Activated CD8-positive, alpha-beta memory T cell treated with anti-CD3 and anti-CD28 coated beads, Interleukin-2, amount 10 ng/mL, durations not matched to agents 7 days and 5 days (primary cell): ENCODE measurements around the gene MAGEF1. TPM values are rescaled to one million over a fixed set of nuclear protein-coding genes. Genes with fewer than 3 reads are reported as not detected.

Experiments used
- ATAC-seq: fragments of 150-1000 bp; cut with Tn5 transposase; one replicate; pipeline ENCODE4 v1.10.0; 2021; ENCODE audit warnings: moderate library complexity
- CTCF ChIA-PET: fragments of 350-600 bp; sonication (Branson Sonifier 250); formaldehyde crosslinking; loops from one replicate; lab custom pipeline; 2021; ENCODE audit warnings: antibody characterized with exemption; lab: Charles Lee
- DNase-seq: peaks from one replicate; pipeline ENCODE4 v3.0.0-alpha.2; 2020
- H3K27ac Mint-ChIP-seq: one replicate; pipeline ENCODE4 v1.8.0; 2021; ENCODE audit warnings: mild to moderate bottlenecking, mixed read lengths
- H3K27me3 Mint-ChIP-seq: one replicate; pipeline ENCODE4 v1.8.0; 2021; ENCODE audit warnings: mixed read lengths
- H3K36me3 Mint-ChIP-seq: one replicate; pipeline ENCODE4 v1.8.0; 2021; ENCODE audit warnings: mild to moderate bottlenecking, mixed read lengths
- H3K4me1 Mint-ChIP-seq: one replicate; pipeline ENCODE4 v1.8.0; 2021; ENCODE audit warnings: mixed read lengths
- H3K4me3 Mint-ChIP-seq: one replicate; pipeline ENCODE4 v1.8.0; 2021; ENCODE audit warnings: mild to moderate bottlenecking, moderate library complexity, mixed read lengths
- H3K9me3 Mint-ChIP-seq: one replicate; pipeline ENCODE4 v1.8.0; 2022; ENCODE audit warnings: low read depth, mixed read lengths
- total RNA-seq, 2 experiments: library from RNA; stranded (reverse); gene quantifications; one replicate each; pipeline ENCODE4 v1.2.3, GENCODE V29; 2021

The MAGEF1 gene
- total RNA-seq, 2 experiments from 2014 or later = 2.8 to 5.9 TPM

- Mint-ChIP-seq H3K27me3 (peaks cover 25% of the 10 kb centered on the region), H3K36me3 (no peaks in the 10 kb centered on the region), H3K4me3 (no peak overlapping the region), H3K27ac (no peak overlapping the region), H3K9me3 (no peaks in the 10 kb centered on the region), H3K4me1 (peaks cover 5% of the 10 kb centered on the region)
- DNase-seq = no peak
- CTCF ChIA-PET = interaction anchor here (1.0 to 1.3 kb wide), 3 partner anchors 9 to 31 kb away, joined by 3 to 4 read pairs (median 3); no protein-coding TSS in a partner anchor
- no peak for ATAC-seq
Observed at GRCh38 chr3:184688251-184688881, 23.5 kb downstream of the MAGEF1 start.

GRCh38 chr3:184687363-184688015 is 24.4 kb downstream of the MAGEF1 start:
- H3K27me3 Mint-ChIP-seq = peaks cover 25% of the 10 kb centered on the region
- no peak overlapping the region for H3K4me3 Mint-ChIP-seq
- CTCF ChIA-PET = interaction anchor here (1.0 kb wide), 1 partner anchor 9 kb away, joined by 3 read pairs; no protein-coding TSS in a partner anchor
- H3K36me3 Mint-ChIP-seq = no peaks in the 10 kb centered on the region
- no peak overlapping the region for H3K27ac Mint-ChIP-seq
- peaks cover 5% of the 10 kb centered on the region for H3K4me1 Mint-ChIP-seq
- ATAC-seq = no peak
- H3K9me3 Mint-ChIP-seq = no peaks in the 10 kb centered on the region
- no peak for DNase-seq

GRCh38 chr3:184685646-184686045 is 26.2 kb downstream of the MAGEF1 start:
- Mint-ChIP-seq H3K27me3 (peaks cover 20% of the 10 kb centered on the region), H3K36me3 (no peaks in the 10 kb centered on the region), H3K9me3 (no peaks in the 10 kb centered on the region), H3K4me3 (no peak overlapping the region), H3K27ac (no peak overlapping the region), H3K4me1 (peaks cover 5% of the 10 kb centered on the region)
- ATAC-seq = no peak
- DNase-seq = no peak
- CTCF ChIA-PET = no interaction called here

- no peak for ATAC-seq
- H3K4me3 Mint-ChIP-seq = no peak overlapping the region
Observed at GRCh38 chr3:184685055-184685454, 26.8 kb downstream of the MAGEF1 start.

GRCh38 chr3:184683900-184684560 is 27.8 kb downstream of the MAGEF1 start:
- Mint-ChIP-seq H3K27ac (no peak overlapping the region), H3K4me3 (no peak overlapping the region), H3K4me1 (peaks cover 5% of the 10 kb centered on the region), H3K27me3 (peaks cover 20% of the 10 kb centered on the region), H3K36me3 (no peaks in the 10 kb centered on the region), H3K9me3 (no peaks in the 10 kb centered on the region)
- ATAC-seq (no peak), DNase-seq (no peak)
- CTCF ChIA-PET = no interaction called here

More at GRCh38 chr3:184685055-184685454, 26.8 kb downstream of the MAGEF1 start:
- H3K4me1 Mint-ChIP-seq = peaks cover 5% of the 10 kb centered on the region
- CTCF ChIA-PET = no interaction called here
- H3K27ac Mint-ChIP-seq = no peak overlapping the region
- H3K36me3 Mint-ChIP-seq = no peaks in the 10 kb centered on the region
- peaks cover 20% of the 10 kb centered on the region for H3K27me3 Mint-ChIP-seq
- H3K9me3 Mint-ChIP-seq = no peaks in the 10 kb centered on the region
- DNase-seq = no peak

GRCh38 chr3:184683234-184683633 is 28.6 kb downstream of the MAGEF1 start:
- Mint-ChIP-seq H3K4me3 (no peak overlapping the region), H3K9me3 (no peaks in the 10 kb centered on the region), H3K27me3 (peaks cover 14% of the 10 kb centered on the region), H3K27ac (no peak overlapping the region), H3K36me3 (no peaks in the 10 kb centered on the region), H3K4me1 (peaks cover 5% of the 10 kb centered on the region)
- DNase-seq (no peak), ATAC-seq (no peak)
- CTCF ChIA-PET = no interaction called here

GRCh38 chr3:184682671-184683070 is 29.2 kb downstream of the MAGEF1 start:
- Mint-ChIP-seq H3K4me3 (no peak overlapping the region), H3K9me3 (no peaks in the 10 kb centered on the region), H3K36me3 (no peaks in the 10 kb centered on the region), H3K27me3 (peaks cover 15% of the 10 kb centered on the region), H3K4me1 (peaks cover 3% of the 10 kb centered on the region), H3K27ac (no peak overlapping the region)
- CTCF ChIA-PET = no interaction called here
- ATAC-seq = no peak
- DNase-seq = no peak

GRCh38 chr3:184680385-184681345 is 31.2 kb downstream of the MAGEF1 start:
- H3K4me3 Mint-ChIP-seq = no peak overlapping the region
- CTCF ChIA-PET = interaction anchor here (1.4 kb wide), 1 partner anchor 46 kb away, joined by 3 read pairs; no protein-coding TSS in a partner anchor
- H3K9me3 Mint-ChIP-seq = no peaks in the 10 kb centered on the region
- no peaks in the 10 kb centered on the region for H3K4me1 Mint-ChIP-seq
- no peaks in the 10 kb centered on the region for H3K36me3 Mint-ChIP-seq
- H3K27ac Mint-ChIP-seq = no peak overlapping the region
- DNase-seq = no peak
- peaks cover 24% of the 10 kb centered on the region for H3K27me3 Mint-ChIP-seq
- no peak for ATAC-seq

GRCh38 chr3:184679056-184679816 is 32.6 kb downstream of the MAGEF1 start:
- Mint-ChIP-seq H3K9me3 (no peaks in the 10 kb centered on the region), H3K4me1 (no peaks in the 10 kb centered on the region), H3K27ac (no peak overlapping the region), H3K27me3 (peaks cover 19% of the 10 kb centered on the region), H3K4me3 (no peak overlapping the region), H3K36me3 (no peaks in the 10 kb centered on the region)
- no peak for ATAC-seq
- no peak for DNase-seq
- CTCF ChIA-PET = interaction anchor here (1.0 to 1.4 kb wide), 2 partner anchors 9 to 48 kb away, joined by 3 read pairs; no protein-coding TSS in a partner anchor

GRCh38 chr3:184678317-184679055 is 33.4 kb downstream of the MAGEF1 start:
- DNase-seq = no peak
- no peak for ATAC-seq
- Mint-ChIP-seq H3K4me1 (no peaks in the 10 kb centered on the region), H3K27ac (no peak overlapping the region), H3K27me3 (peaks cover 19% of the 10 kb centered on the region), H3K36me3 (no peaks in the 10 kb centered on the region), H3K4me3 (no peak overlapping the region), H3K9me3 (no peaks in the 10 kb centered on the region)
- CTCF ChIA-PET = interaction anchor here (1.0 to 1.1 kb wide), 2 partner anchors 10 to 48 kb away, joined by 3 read pairs; no protein-coding TSS in a partner anchor

GRCh38 chr3:184677344-184678316 is 34.2 kb downstream of the MAGEF1 start:
- H3K27me3 Mint-ChIP-seq = peaks cover 19% of the 10 kb centered on the region

More at GRCh38 chr3:184677344-184678316, 34.2 kb downstream of the MAGEF1 start:
- no peaks in the 10 kb centered on the region for H3K36me3 Mint-ChIP-seq
- no peak for ATAC-seq
- H3K9me3 Mint-ChIP-seq = no peaks in the 10 kb centered on the region
- DNase-seq = no peak
- H3K27ac Mint-ChIP-seq = no peak overlapping the region
- CTCF ChIA-PET = interaction anchor here (1.1 to 1.4 kb wide), 2 partner anchors 49 to 117 kb away, joined by 3 read pairs; no protein-coding TSS in a partner anchor
- H3K4me3 Mint-ChIP-seq = no peak overlapping the region
- H3K4me1 Mint-ChIP-seq = no peaks in the 10 kb centered on the region
